ENCODE data around the gene PPP1CA.

The PPP1CA gene

GRCh38 chr11:67400942-67401494, 640 bp downstream of the PPP1CA start:
- DNase-seq = no peak

DNA sequence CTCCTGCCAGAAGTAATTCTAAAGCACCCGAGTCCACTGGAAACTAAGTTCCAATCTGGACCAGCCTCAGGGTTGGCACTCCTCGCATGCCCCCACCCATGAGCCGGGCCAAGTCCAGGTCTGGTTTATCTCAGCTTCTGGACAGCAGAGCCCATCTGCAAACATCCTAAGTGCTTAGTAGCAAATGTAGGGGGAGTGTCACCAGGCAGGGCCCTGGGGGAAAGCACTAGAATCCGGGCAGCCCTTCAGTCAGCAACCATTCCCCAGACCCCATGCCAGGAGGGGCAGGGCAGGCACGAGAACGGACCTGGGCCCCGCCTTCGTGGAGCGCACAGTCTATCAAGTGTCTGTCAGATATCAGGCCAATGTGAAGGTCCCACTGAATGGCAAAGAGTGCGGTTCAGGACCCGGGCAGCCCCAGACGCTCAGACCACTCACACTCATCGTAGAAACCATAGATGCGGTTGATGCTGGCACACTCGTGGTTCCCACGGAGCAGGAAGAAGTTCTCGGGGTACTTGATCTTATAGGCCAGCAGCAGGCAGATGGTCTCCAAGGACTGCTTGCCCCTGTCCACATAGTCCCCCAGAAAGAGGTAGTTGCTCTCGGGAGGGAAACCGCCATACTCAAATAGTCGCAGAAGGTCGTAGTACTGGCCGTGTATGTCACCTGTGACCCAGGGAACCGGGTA, 1.3 kb downstream of the PPP1CA start:
- no peak for DNase-seq

DNA sequence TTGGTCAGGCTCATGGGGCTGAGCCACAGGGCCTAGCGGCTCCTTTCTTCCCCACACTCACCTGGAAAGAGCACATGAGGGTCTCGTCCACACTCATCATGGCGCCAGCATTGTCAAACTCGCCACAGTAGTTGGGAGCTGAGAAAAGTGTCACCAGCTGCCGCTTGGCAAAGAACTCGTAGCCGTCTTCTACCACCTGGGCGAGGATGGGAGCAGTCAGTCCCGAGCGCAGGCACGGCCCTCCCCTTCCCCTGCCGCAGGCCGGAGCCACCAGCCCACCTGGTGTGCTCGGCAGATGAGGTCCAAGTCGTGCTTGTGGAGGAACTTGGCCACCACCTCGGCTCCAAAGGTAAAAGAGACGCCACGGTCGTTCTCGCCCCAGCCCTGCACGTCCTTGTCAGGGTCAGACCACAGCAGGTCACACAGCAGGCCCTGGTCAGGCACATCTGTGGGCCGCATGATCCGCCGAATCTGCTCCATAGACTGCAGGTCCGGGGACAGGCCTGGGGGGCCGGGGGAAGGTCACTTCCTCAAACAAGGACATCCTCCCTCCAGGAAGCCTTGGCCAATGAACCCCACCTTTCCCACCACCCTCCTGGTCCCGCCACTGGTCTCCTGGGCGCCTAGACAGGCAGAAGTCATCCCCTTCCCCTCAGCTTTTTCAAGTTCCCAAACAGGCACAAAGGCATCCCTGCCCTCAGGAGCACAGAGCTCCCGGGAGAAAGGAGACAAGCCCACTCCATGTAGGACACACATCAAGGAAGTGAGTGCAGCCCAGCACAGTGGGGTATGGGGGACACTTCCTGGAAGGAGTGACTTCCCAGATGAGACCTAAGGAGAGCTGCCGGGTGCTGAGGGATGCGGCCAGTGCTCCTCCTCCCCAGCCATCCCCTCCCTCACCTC, 2.7 kb downstream of the PPP1CA start:
- no peak for DNase-seq

DNA sequence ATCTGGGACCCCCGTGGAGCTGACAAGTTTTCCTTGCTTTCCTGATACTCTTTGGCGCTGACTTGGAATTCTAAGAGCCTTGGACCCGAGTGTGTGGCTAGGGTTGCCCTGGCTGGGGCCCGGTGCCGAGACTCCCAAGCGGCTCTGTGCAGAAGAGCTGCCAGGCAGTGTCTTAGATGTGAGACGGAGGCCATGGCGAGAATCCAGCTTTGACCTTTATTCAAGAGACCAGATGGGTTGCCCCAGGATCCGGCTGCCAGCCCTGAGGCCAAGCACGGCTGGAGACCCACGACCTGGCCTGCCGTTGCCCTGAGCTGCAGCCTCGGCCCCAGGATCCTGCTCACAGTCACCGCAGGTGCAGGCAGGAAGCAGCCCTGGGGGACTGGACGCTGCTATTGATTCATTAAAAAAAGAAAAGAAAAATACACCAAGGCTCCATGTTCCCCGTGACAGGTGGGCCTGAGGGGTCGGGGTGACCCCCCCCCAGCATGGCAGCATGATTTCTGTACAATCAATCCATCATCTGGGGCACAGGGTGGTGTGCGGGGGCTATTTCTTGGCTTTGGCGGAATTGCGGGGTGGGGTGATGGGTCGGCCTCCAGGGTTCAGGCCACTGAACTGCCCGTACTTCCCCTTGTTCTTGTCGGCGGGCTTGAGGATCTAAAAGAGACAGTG, 3.5 kb downstream of the PPP1CA start:
- DNase-seq = no peak

GRCh38 chr11:67397536-67397935, 4.1 kb downstream of the PPP1CA start:
- no peak for DNase-seq

GRCh38 chr11:67396587-67397389, 4.9 kb downstream of the PPP1CA start:
- DNase-seq = no peak

DNA sequence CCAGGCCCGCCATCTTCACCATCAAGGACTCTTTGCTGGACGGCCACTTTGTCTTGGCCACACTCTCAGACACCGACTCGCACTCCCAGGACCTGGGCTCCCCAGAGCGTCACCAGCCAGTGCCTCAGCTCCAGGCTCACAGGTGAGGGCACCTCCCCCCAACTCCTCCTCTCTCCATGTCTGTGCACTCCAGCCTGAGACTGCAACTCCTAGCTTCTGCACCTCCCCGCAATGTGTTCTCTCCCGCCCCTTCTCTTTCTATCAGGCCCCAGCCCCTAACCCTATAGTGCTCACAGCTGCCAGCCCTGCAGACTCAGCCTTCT, 5.4 kb downstream of the PPP1CA start:
- no peak for DNase-seq

- no peak for DNase-seq
These were observed 6.0 kb downstream of the PPP1CA start for GRCh38 chr11:67395555-67396258.

DNA sequence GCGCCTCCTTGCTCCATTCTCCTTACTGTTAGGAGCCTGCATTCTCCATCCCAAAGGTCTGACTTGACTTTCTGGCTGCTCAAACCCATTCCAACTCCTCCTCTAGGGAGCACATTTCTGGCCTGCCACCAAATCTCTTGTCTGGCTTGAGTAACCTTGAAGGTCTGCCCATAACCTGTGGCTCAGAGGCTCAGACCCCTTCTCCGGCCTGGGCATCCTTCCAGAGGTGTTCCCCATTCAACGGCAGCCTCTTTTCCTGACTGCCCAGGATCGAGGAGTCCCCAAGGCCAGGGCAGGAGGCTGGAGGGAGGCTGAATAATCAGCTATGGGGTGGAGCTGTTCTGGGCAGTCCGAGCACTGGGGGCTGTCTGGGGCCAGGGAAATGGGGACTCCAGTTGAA, 7.7 kb downstream of the PPP1CA start:
- DNase-seq = no peak

DNA sequence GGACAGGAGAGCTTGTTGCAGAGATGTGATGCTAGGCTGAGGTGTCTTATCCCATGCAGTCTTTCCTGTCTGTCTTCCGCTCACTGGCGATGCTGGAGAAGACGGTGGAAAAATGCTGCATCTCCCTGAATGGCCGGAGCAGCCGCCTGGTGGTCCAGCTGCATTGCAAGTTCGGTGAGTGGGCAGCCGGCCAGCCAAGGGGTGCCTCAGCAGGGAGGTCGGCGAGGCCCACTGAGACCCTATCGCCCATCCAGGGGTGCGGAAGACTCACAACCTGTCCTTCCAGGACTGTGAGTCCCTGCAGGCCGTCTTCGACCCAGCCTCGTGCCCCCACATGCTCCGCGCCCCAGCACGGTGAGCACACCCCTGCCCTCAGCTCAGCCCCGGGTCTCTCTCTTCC, 8.2 kb downstream of the PPP1CA start:
- no peak for DNase-seq

GRCh38 chr11:67392183-67392715, 9.4 kb downstream of the PPP1CA start:
- no peak for DNase-seq

DNA sequence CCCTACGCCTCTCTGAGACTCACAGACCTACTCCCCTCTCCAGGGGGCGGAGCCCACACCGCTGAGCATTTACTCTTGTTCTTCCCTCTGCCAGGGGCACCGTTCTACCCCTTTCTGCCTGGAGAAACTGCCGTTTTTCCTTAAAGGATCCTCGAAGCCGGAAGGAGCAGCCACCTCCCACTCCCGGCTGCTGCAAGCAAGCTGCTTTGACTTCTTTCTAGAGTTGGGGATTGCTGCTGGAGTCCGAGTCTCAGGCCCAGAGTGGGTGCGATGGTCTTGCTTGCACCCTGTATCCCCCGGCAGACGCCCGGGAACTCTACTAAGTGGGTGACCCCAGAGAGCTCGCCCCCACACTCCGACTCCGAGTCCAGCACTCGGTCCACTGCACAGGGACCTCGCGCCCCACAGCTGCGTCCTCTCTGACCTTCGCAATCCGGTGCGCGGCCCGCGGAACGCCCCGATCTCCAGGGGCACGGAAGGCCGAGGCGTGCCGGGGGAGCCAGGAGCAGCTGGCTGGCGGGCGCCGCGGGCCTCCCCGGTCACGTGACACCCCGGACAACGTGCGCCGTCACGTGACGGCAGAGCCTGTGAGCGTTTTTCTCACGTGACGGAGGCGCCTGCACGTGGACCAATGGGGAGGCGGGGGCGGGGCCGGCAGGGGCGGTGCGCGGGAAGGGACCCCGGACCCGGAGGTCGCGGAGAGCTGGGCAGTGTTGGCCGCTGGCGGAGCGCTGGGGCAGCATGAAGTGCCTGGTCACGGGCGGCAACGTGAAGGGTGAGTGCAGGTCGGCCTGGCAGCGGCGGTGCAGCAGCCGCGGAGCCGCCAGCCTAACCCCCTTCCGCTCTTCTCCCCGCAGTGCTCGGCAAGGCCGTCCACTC, 10.1 kb downstream of the PPP1CA start, which contains the start of gene RAD9A:
Gene RAD9A (plus strand): TSS at position 683 of the 879 bp plus-strand sequence. CDS start 59 bp downstream, at position 742.
- DNase-seq = peak; percentile 91

GRCh38 chr11:67390947-67391303, 10.7 kb downstream of the PPP1CA start:
- no peak for DNase-seq

DNA sequence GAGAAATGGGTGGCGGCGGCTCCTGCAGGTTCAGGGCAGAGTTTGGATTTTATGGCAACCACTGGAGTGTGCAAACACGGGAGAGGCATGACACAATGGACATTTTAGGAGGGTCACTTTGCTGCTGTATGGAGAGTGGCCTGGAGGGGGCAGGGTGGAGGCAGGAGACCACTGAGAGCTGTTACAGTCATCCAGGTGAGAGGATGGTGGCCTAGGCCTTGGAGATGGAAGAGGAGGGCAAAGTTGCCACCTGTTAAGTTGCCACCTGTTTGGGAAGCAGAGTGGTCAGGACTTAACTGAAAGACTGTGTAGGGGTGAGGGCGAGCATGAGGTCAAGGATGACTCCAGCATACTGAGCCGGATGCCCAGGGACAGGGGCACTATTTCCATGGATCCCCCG, 12.2 kb downstream of the PPP1CA start:
- DNase-seq = no peak

- DNase-seq = no peak
These were observed 14.1 kb downstream of the PPP1CA start for GRCh38 chr11:67387518-67387917.

GRCh38 chr11:67387069-67387468, 14.6 kb downstream of the PPP1CA start:
- DNase-seq = no peak

DNA sequence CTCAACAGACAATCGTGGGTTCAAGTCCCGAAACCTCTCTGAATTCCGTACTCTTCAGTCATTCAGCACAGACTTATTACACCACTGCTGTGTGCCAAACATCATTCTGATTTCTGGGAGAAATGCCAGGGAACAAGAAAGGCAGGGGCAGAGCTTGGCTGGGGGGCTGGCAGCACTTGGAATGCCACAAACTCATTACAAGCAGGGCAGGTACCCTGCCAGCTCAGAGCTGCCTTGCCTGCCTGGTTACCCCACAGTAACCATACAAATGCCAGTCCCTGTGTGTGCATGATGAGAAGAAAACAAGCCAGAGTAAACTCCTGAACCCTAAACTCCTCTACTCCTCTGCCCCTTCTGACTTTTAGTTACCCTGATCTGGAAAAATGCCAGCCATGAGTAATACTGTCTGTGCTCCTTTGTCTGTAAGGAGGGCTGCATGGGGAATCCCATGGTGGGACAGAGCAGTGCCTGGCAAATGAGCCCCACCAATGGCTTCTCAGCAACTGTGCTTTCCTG, 16.7 kb downstream of the PPP1CA start:
- no peak for DNase-seq

- peak; percentile 63 for DNase-seq
These were observed 19.2 kb downstream of the PPP1CA start for GRCh38 chr11:67382276-67383136.

DNA sequence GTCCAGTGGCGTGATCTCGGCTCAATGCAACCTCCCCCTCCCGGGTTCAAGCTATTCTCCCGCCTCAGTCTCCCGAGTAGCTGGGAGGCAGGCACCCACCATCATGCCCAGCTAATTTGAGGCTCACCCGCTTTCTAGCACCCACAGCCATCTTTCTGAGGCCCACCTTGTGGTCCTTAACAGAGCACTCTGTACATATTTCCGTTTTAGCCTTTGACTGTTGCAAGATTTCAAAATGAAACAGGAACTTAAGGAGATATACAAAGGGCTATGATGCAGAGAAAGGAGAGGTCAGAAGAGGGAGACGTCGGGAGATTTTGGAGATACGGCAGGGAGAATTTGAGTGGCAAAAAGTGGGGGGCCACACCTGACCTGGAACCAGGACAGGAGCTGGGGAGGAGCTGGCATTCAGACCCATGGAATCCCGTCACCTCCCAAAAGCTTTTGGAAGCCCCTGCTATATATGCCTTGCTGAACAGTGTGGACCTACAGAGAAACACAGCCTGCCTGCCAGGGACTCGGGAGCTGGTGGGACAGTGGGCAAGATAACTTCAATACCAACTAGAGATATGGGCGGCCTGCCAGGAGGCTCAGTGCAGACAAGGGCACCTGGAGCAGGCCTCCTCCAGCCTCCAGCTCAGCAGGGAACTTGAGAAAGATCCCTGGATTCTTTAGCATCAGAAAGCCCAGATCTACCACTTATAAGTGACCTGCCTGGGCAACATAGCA, 20.2 kb downstream of the PPP1CA start:
- no peak for DNase-seq

Data from HCEC 1CT (cell line).